KOPT-K1 (cell line): Measurements from ENCODE around the gene ALDH16A1.

Source experiments
- H3K27ac ChIP-seq: fragments of 200-600 bp; sonication (generic); 2 replicates; pipeline ENCODE4 v1.5.1; 2016; ENCODE audit warnings: antibody characterized with exemption, mild to moderate bottlenecking, low read depth, low read length; ENCODE audit not compliant: poor library complexity, severe bottlenecking
- H3K36me3 ChIP-seq: fragments of 200-600 bp; sonication (generic); 2 replicates; pipeline ENCODE4 v1.5.1; 2017; ENCODE audit warnings: antibody characterized with exemption, mild to moderate bottlenecking, low read length, moderate library complexity; ENCODE audit not compliant: insufficient read depth
- H3K9me3 ChIP-seq: fragments of 200-600 bp; sonication (generic); 2 replicates; pipeline ENCODE4 v1.5.1; 2017; ENCODE audit warnings: antibody characterized with exemption, low read length, mild to moderate bottlenecking; ENCODE audit not compliant: insufficient read depth, poor library complexity, severe bottlenecking

Gene ALDH16A1

GRCh38 chr19:49514151-49514550 is 61.1 kb downstream of the ALDH16A1 start:
- no peaks in the 10 kb centered on the region for H3K9me3 ChIP-seq
- no peaks in the 10 kb centered on the region for H3K36me3 ChIP-seq
- H3K27ac ChIP-seq, result no peak overlapping the region

- Histone ChIP-seq H3K9me3 (no peaks in the 10 kb centered on the region), H3K36me3 (no peaks in the 10 kb centered on the region), H3K27ac (no peak overlapping the region)
These were observed 62.7 kb downstream of the ALDH16A1 start for GRCh38 chr19:49515767-49516166.

GRCh38 chr19:49518033-49518432 is 65.0 kb downstream of the ALDH16A1 start:
- no peaks in the 10 kb centered on the region for H3K36me3 ChIP-seq
- no peaks in the 10 kb centered on the region for H3K9me3 ChIP-seq
- no peak overlapping the region for H3K27ac ChIP-seq
